Glomerular visceral epithelial cell (primary cell): ENCODE results near the gene OR2S2.
"Not testable (repeated sequence)": the region's sequence is repeated elsewhere in the genome, so short reads cannot be mapped to it uniquely, and the experiment has no call there.

Source experiments
- DNase-seq: peaks from one replicate; pipeline ENCODE4 v3.0.0-alpha.2; 2016; ENCODE audit errors: extremely low spot score

Gene OR2S2

GRCh38 chr9:35962126-35962906 lies 4.4 kb upstream of the OR2S2 start:
- DNase-seq = peak; percentile 66

GRCh38 chr9:35960039-35960655 lies 2.2 kb upstream of the OR2S2 start:
- no peak for DNase-seq

DNA sequence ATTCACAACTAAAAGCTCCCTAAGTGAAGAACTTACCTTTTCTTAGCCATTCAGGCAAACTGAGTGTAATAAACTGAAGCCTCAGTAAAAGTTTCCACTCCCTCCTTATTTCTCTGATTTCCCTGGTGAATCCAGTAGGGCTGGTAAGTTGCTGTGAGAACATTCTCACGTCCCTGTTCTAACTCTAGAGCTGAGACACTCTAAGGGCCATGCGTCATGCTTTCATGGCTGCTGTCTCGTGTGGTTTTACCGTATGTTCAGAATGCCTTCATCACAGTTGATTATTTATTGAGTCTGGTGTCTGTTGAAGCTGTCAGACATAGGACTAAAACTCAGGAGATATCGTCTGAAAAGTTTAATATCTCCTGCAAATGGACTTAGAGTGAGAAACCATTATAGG lies 1.3 kb downstream of the OR2S2 start:
- no peak for DNase-seq

DNA sequence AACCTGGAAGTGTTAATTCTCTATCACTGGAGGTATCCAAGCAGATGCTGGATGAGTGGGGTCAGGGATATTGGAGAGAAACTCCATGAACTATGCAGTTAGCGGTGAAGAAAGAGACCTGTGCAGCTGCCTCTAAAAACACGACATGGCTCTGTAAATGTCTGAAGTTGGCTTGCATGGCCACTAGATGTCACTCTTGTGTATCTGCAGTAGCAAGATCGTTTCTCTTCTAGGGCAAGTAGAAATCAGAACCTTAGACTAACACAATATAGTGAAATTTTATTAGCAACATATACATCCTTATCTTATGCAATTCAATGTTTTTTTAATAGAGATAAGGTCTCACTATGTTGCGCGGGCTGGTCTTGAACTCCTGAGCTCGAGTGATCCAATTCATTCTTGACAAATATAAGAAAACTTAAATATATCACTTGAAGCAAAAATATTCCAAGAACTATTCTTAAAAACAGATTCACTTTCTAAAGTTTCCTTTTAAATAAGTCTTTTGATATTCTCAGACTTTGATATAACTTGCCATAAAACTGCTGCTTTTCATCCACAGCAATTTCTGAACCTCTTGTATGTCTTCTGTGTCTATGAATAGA lies 2.9 kb downstream of the OR2S2 start:
- DNase-seq = peak; percentile 81

DNA sequence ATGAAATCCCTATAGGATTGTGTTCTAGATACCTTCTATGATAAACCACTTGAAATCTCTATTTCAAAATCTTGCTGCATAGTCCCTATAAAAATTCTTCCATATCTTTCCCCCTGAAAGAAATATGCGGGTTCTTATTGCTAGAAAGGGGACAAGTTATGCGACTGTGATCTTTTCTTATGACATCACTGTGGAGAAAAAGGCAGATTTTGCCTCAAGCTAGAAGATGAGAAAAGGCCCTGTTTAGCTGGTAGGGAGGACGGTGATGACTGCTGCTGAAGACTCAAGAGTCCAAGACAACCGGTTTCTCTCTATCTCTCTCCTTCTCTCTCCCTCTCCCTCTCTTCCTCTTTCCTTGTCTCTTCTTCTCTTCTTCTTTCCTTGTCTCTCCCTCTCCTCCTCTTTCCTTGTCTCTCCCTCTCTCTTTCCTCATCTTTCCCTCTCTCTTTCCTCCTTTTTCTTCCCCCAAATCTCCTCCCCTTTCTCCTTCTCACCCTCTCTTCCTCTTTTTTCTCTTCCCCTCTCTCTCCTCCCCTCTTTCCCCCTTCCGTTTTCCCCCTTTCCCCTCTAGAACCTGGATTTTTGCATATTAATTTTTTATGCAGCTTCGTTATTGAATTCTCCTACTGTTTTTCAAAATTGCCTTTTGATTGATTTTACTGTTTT lies 5.3 kb downstream of the OR2S2 start:
- DNase-seq = no peak

DNA sequence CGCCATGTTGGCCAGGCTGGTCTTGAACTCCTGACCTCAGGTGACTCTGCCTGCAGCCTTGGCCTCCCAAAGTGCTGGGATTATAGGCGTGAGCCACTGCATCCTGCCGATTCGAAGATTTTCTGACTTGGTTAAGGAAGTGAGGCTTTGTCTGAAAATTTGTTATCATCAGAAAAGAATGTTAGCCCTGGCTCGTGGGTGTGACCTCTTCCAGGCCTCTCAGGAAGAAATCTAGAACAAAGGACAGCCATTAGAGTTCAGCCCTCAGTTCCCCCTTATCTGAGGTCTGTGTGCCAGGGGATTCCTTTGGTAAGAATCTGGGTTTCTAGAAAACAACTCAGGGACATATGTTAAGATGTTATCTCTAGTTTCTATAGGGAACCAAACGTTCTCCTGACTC lies 6.2 kb downstream of the OR2S2 start:
- DNase-seq = peak; percentile 47

GRCh38 chr9:35948901-35949318 lies 9.0 kb downstream of the OR2S2 start:
- DNase-seq = no peak

DNA sequence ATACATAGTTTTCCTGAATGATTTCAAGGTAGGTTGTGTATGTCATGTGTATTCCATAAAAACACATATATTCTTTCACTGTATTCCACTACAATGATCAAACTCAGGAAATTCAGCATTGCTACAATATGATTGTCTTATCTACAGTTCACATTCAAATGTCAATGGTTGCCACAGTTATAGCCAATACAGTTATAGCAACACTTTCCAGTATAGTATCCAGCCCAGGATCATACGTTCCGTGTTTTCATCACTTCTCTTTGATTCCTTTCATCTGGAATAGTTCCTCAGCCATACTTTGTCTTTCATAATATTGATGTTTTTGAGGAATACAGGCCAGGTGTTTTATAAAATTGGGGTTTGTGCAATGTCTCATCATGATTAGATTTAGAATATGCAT lies 9.5 kb downstream of the OR2S2 start:
- DNase-seq = no peak

DNA sequence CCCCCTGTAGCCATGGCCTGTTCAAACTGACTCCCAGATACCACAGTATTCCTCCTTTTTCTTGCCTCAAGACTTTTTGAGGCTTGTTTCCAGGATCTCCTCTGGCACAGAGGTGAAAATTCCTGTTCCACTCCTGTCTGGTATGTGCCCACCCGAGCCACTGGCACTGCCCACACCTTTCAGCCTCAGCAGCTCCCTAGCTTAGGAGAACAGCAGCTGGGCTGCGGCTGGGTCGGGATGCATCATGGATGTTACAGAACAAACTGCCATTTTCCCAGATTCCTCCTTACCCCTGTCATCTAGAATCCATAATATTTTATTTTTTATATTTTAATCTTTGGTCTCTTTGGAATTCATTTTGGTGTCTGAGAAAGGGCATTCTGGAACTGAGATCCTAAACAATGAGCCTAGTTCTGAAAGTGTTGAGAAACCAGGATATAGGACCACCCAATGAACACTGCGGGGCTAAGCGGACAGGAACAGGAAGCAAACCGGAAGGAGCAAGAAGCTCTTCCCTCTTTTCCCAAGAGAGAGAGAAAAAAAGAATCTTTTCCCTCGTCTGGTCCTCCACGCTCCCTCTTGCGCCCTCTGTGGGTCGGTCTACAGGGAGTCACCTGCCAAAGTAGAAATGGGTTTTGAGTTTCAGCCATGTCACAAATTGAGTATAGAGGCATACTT lies 12.5 kb downstream of the OR2S2 start:
- DNase-seq = peak; percentile 87

DNA sequence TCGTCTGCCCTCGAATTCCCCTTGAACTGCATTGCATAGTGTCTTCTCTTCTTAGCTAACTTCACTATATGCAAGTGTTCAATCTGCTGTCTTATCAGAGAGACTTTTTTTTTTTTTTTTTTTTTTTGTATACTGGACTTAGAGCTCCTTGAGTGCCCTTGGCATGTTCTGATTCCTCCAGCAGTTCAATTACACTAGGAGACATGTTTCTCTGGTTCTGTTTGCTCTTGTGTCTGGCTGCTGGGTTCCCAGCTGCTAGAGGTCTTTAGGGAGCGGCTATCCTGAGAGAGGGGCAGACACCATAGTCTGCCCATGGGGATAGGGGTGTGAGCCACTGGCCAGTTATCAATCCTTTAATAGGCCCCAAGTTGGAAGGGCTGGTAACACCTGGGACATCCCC lies 13.1 kb downstream of the OR2S2 start:
- DNase-seq = no peak

DNA sequence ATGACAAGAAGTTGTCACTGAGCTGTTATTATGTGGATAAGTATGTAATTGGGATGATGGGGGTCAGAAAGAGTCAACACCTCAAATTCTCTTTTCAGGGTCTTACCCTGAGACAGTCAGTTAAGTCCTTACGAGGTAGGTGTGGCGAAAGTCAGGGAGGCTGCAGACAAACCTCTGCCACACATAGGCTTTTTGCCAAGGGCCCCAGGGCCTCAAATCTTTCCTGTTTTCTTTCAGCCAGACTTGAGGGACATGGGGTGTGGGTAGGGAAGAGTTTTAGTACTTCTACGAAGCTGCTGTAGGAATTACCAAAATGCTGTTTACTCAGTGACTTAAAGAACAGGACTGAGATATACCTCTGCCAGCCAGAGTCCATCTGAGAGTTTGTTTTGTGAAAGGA lies 13.8 kb downstream of the OR2S2 start:
- no peak for DNase-seq

- DNase-seq = no peak
Measured at GRCh38 chr9:35942286-35942685, 15.7 kb downstream of the OR2S2 start.

- DNase-seq = no peak
Measured at GRCh38 chr9:35940458-35941407, 17.2 kb downstream of the OR2S2 start.

- DNase-seq = no peak
Measured at GRCh38 chr9:35939679-35940250, 18.2 kb downstream of the OR2S2 start.

DNA sequence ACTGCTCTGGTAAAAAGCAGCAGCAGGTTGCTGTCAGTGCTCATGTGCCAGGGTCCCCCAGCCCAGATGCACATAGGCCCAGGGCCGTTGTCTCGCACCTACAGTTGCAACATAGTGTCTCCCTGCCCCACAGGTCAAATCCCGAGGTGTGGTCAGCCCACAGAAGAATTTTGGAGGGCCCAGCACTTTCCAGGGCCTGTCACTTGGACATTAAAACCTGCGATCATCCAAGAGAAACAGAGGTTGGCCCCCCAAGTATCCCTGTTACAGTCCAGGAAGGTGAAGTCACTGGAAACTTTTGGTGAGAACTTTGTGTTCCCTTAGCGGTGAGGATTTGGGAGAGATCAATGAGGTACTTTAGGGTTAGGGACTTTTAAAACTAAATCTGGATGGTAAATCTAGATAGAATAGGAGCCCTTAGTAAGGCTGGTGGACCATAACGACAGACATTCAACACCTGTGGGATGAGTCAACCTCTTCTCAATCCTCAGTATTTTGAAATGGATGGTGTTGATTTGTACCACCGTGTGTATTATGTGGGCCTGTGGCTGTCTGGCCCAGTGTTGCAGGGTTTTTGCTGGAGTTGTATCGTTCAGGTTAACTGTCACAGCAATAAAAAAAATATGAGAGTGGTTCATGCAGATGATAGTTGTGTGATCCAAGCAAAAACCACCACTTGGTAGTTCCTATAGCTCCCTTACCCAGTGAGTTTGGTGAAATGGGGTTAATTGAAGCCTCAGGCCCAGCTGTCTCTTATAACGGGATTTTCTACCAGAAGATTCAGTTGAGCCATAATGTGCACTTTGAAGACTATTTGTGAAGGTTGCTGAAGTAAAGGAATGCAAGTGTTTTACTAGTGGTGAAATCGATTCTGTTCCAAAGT lies 19.2 kb downstream of the OR2S2 start:
- DNase-seq = peak; percentile 49

DNA sequence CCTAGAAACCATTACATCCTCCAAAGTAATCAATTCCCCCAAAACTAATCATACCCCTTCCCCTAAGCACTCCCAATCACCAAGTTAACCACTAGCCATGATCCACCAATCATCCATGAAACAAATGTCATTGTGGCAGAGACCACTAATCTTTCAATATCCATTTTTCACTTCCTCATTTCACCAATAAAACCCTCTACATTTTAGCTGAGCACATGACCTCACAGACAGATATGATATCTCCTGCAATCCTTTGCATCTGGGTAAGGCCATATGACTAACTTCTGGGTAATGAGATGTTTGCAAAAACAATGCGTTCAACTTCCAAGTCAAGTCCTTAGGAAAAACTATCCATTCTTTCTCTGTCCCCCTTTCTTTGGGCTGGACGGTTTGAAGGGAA lies 20.7 kb downstream of the OR2S2 start:
- no peak for DNase-seq

- peak; percentile 53 for DNase-seq
Measured at GRCh38 chr9:35935755-35936509, 22.0 kb downstream of the OR2S2 start.

- no peak for DNase-seq
Measured at GRCh38 chr9:35935261-35935660, 22.7 kb downstream of the OR2S2 start.

GRCh38 chr9:35934069-35934468 lies 23.9 kb downstream of the OR2S2 start:
- not testable (repeated sequence) for DNase-seq
